ENCODE measurements around the gene MEAK7. TPM values are rescaled to one million over a fixed set of nuclear protein-coding genes. Genes with fewer than 3 reads are reported as not detected.

Gene MEAK7
- total and polyA plus RNA-seq, 2 of the 8 experiments (the other 6 are each of a cell fraction or from before 2014, with no cell fraction given): 9.6 to 19.6 TPM

DNA sequence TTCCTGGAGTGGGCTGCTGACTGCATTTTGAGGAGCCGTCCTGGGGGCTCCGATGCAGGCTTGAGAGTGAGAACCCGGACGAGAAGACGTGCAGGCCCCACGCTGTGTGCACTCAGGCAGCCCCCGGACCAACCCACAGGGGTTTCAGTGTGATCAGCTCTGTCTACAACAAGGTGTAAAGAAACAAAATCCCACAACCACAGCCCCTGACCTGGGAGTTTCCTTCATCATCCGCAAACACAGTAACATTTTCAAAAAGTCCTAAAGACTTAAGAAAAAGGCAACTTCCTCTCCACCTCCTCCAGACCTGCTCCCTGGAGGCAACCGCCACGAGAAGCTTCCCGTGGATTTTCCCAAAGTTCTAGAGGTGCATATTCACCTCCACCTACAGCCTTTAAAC is 15.4 kb upstream of the MEAK7 start (continued):
- TF ChIP-seq, protein P1, sequence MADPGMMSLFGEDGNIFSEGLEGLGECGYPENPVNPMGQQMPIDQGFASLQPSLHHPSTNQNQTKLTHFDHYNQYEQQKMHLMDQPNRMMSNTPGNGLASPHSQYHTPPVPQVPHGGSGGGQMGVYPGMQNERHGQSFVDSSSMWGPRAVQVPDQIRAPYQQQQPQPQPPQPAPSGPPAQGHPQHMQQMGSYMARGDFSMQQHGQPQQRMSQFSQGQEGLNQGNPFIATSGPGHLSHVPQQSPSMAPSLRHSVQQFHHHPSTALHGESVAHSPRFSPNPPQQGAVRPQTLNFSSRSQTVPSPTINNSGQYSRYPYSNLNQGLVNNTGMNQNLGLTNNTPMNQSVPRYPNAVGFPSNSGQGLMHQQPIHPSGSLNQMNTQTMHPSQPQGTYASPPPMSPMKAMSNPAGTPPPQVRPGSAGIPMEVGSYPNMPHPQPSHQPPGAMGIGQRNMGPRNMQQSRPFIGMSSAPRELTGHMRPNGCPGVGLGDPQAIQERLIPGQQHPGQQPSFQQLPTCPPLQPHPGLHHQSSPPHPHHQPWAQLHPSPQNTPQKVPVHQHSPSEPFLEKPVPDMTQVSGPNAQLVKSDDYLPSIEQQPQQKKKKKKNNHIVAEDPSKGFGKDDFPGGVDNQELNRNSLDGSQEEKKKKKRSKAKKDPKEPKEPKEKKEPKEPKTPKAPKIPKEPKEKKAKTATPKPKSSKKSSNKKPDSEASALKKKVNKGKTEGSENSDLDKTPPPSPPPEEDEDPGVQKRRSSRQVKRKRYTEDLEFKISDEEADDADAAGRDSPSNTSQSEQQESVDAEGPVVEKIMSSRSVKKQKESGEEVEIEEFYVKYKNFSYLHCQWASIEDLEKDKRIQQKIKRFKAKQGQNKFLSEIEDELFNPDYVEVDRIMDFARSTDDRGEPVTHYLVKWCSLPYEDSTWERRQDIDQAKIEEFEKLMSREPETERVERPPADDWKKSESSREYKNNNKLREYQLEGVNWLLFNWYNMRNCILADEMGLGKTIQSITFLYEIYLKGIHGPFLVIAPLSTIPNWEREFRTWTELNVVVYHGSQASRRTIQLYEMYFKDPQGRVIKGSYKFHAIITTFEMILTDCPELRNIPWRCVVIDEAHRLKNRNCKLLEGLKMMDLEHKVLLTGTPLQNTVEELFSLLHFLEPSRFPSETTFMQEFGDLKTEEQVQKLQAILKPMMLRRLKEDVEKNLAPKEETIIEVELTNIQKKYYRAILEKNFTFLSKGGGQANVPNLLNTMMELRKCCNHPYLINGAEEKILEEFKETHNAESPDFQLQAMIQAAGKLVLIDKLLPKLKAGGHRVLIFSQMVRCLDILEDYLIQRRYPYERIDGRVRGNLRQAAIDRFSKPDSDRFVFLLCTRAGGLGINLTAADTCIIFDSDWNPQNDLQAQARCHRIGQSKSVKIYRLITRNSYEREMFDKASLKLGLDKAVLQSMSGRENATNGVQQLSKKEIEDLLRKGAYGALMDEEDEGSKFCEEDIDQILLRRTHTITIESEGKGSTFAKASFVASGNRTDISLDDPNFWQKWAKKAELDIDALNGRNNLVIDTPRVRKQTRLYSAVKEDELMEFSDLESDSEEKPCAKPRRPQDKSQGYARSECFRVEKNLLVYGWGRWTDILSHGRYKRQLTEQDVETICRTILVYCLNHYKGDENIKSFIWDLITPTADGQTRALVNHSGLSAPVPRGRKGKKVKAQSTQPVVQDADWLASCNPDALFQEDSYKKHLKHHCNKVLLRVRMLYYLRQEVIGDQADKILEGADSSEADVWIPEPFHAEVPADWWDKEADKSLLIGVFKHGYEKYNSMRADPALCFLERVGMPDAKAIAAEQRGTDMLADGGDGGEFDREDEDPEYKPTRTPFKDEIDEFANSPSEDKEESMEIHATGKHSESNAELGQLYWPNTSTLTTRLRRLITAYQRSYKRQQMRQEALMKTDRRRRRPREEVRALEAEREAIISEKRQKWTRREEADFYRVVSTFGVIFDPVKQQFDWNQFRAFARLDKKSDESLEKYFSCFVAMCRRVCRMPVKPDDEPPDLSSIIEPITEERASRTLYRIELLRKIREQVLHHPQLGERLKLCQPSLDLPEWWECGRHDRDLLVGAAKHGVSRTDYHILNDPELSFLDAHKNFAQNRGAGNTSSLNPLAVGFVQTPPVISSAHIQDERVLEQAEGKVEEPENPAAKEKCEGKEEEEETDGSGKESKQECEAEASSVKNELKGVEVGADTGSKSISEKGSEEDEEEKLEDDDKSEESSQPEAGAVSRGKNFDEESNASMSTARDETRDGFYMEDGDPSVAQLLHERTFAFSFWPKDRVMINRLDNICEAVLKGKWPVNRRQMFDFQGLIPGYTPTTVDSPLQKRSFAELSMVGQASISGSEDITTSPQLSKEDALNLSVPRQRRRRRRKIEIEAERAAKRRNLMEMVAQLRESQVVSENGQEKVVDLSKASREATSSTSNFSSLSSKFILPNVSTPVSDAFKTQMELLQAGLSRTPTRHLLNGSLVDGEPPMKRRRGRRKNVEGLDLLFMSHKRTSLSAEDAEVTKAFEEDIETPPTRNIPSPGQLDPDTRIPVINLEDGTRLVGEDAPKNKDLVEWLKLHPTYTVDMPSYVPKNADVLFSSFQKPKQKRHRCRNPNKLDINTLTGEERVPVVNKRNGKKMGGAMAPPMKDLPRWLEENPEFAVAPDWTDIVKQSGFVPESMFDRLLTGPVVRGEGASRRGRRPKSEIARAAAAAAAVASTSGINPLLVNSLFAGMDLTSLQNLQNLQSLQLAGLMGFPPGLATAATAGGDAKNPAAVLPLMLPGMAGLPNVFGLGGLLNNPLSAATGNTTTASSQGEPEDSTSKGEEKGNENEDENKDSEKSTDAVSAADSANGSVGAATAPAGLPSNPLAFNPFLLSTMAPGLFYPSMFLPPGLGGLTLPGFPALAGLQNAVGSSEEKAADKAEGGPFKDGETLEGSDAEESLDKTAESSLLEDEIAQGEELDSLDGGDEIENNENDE (IDR thresholded peaks at IDR 0.05; ENCODE audit: insufficient replicate concordance, low read length): no peak
- no peak for TF ChIP-seq BCL11A (IDR thresholded peaks at IDR 0.05; ENCODE audit: low read depth in 2 of 2, low read length in 2 of 2)
- TF ChIP-seq RFX5 (IDR thresholded peaks at IDR 0.05; ENCODE audit: borderline replicate concordance, low read depth, low read length): no peak
- TF ChIP-seq, protein P2, sequence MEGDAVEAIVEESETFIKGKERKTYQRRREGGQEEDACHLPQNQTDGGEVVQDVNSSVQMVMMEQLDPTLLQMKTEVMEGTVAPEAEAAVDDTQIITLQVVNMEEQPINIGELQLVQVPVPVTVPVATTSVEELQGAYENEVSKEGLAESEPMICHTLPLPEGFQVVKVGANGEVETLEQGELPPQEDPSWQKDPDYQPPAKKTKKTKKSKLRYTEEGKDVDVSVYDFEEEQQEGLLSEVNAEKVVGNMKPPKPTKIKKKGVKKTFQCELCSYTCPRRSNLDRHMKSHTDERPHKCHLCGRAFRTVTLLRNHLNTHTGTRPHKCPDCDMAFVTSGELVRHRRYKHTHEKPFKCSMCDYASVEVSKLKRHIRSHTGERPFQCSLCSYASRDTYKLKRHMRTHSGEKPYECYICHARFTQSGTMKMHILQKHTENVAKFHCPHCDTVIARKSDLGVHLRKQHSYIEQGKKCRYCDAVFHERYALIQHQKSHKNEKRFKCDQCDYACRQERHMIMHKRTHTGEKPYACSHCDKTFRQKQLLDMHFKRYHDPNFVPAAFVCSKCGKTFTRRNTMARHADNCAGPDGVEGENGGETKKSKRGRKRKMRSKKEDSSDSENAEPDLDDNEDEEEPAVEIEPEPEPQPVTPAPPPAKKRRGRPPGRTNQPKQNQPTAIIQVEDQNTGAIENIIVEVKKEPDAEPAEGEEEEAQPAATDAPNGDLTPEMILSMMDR (IDR thresholded peaks at IDR 0.05; ENCODE audit: control extremely low read depth in 1 of 3, insufficient read depth in 1 of 3, low read depth in 1 of 3, low read length in 3 of 3): no peak
- no peak for TF ChIP-seq CBX8 (IDR thresholded peaks at IDR 0.05; ENCODE audit: borderline replicate concordance, low read depth, low read length)
- no peak for TF ChIP-seq SIRT6 (IDR thresholded peaks at IDR 0.05; ENCODE audit: low read length)
